ENCODE measurements around the gene WFS1. TPM values are rescaled to one million over a fixed set of nuclear protein-coding genes. Genes with fewer than 3 reads are reported as not detected.

The WFS1 gene
- total RNA-seq, 2 experiments from 2014 or later = 1.3 to 1.7 TPM

DNA sequence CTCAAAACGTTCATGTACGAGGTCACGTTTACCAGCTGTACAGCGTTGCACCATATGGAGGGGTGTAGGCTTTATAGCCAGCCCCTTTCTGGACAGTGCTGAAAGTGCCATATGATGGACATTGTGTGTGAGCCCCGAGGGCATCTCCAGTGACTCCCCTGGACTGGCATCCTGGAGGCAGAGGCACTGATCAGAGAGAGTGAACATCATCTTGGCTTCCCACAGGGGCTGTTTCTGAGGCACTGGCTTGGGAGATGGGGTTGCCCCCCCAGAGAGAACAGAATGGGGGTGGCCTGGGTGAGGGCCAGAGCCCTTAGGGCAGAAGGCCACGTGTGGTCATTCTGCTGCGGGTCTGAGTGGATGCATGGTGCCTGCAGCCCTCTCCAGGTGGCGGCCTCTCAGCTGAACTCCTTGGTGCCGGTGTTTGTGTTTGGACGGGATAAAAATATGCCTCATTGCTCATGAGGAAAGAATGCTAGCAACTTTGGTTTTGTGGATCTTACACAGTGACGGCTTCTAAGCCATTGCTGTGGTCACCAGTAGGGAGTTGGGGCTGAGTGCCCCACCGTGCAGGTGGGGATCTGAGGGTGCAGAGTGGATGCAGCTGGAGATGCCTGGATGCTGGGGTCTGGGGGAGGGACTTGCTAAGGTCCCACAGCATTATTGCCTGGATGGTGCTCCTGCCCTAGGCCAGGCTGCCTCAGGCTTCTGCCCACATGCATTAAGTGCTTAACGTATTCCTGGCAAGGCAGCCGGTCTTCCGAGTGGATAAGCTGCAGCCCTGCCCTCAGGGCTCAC, 3.4 kb downstream of the WFS1 start:
- Mint-ChIP-seq H3K36me3 (ENCODE audit: low read depth) (no peaks in the 10 kb centered on the region), H3K27ac (no peak overlapping the region), H3K4me1 (ENCODE audit: low read depth) (peaks cover 14% of the 10 kb centered on the region), H3K9me3 (no peaks in the 10 kb centered on the region), H3K27me3 (no peaks in the 10 kb centered on the region), H3K4me3 (peak overlapping the region; percentile 42)
- DNase-seq = no peak
- CTCF ChIA-PET = no interaction called here
- H3K27me3 ChIP-seq (ENCODE audit: control insufficient read depth in 1 of 2, insufficient read depth in 2 of 2, low read length in 2 of 2) = no peaks in the 10 kb centered on the region
- H3K4me1 ChIP-seq (ENCODE audit: insufficient read depth, low read length) = peaks cover 25% of the 10 kb centered on the region
- no peak overlapping the region for H3K27ac ChIP-seq (ENCODE audit: low read depth in 1 of 2, low read length in 2 of 2)
- intact Hi-C loops (cut with DNase I, micrococcal nuclease) = loop anchor here in 1 of 2 experiments (5.0 to 10.0 kb wide), 3 partner anchors 71 to 1884 kb away; partner anchors contain the start of genes ABLIM2 and JAKMIP1
- H3K36me3 ChIP-seq (ENCODE audit: insufficient read depth, low read length) = no peaks in the 10 kb centered on the region
- H3K4me3 ChIP-seq (ENCODE audit: low read length) = no peak overlapping the region
- H3K9me3 ChIP-seq (ENCODE audit: control insufficient read depth in 1 of 2, insufficient read depth in 1 of 2, low read length in 2 of 2) = no peaks in the 10 kb centered on the region
- TF ChIP-seq, protein P1, sequence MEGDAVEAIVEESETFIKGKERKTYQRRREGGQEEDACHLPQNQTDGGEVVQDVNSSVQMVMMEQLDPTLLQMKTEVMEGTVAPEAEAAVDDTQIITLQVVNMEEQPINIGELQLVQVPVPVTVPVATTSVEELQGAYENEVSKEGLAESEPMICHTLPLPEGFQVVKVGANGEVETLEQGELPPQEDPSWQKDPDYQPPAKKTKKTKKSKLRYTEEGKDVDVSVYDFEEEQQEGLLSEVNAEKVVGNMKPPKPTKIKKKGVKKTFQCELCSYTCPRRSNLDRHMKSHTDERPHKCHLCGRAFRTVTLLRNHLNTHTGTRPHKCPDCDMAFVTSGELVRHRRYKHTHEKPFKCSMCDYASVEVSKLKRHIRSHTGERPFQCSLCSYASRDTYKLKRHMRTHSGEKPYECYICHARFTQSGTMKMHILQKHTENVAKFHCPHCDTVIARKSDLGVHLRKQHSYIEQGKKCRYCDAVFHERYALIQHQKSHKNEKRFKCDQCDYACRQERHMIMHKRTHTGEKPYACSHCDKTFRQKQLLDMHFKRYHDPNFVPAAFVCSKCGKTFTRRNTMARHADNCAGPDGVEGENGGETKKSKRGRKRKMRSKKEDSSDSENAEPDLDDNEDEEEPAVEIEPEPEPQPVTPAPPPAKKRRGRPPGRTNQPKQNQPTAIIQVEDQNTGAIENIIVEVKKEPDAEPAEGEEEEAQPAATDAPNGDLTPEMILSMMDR (IDR thresholded peaks at IDR 0.05) = no peak
- POLR2A ChIA-PET = no interaction called here
- no peak for ATAC-seq (ENCODE audit: poor library complexity)

GRCh38 chr4:6273661-6273990, 4.0 kb downstream of the WFS1 start:
- H3K27ac ChIP-seq (ENCODE audit: low read depth in 1 of 2, low read length in 2 of 2) = no peak overlapping the region
- Mint-ChIP-seq H3K27ac (no peak overlapping the region), H3K27me3 (no peaks in the 10 kb centered on the region), H3K4me1 (ENCODE audit: low read depth) (peaks cover 14% of the 10 kb centered on the region), H3K4me3 (no peak overlapping the region), H3K36me3 (ENCODE audit: low read depth) (no peaks in the 10 kb centered on the region), H3K9me3 (no peaks in the 10 kb centered on the region)
- H3K9me3 ChIP-seq (ENCODE audit: control insufficient read depth in 1 of 2, insufficient read depth in 1 of 2, low read length in 2 of 2) = no peaks in the 10 kb centered on the region
- ATAC-seq (ENCODE audit: poor library complexity) (no peak), DNase-seq (no peak)
- no peak overlapping the region for H3K4me3 ChIP-seq (ENCODE audit: low read length)
- no peaks in the 10 kb centered on the region for H3K27me3 ChIP-seq (ENCODE audit: control insufficient read depth in 1 of 2, insufficient read depth in 2 of 2, low read length in 2 of 2)
- intact Hi-C loops (cut with DNase I, micrococcal nuclease) = loop anchor here in 1 of 2 experiments (5.0 to 10.0 kb wide), 3 partner anchors 71 to 1884 kb away; partner anchors contain the start of genes ABLIM2 and JAKMIP1
- H3K36me3 ChIP-seq (ENCODE audit: insufficient read depth, low read length) = no peaks in the 10 kb centered on the region
- H3K4me1 ChIP-seq (ENCODE audit: insufficient read depth, low read length) = peaks cover 30% of the 10 kb centered on the region
- ChIA-PET POLR2A (no interaction called here), CTCF (no interaction called here)
- TF ChIP-seq, protein P1 (IDR thresholded peaks at IDR 0.05) = no peak

GRCh38 chr4:6275351-6275750, 5.7 kb downstream of the WFS1 start:
- Histone ChIP-seq H3K27ac (ENCODE audit: low read depth in 1 of 2, low read length in 2 of 2) (no peak overlapping the region), H3K27me3 (ENCODE audit: control insufficient read depth in 1 of 2, insufficient read depth in 2 of 2, low read length in 2 of 2) (no peaks in the 10 kb centered on the region), H3K4me1 (ENCODE audit: insufficient read depth, low read length) (peaks cover 26% of the 10 kb centered on the region), H3K36me3 (ENCODE audit: insufficient read depth, low read length) (no peaks in the 10 kb centered on the region), H3K4me3 (ENCODE audit: low read length) (no peak overlapping the region), H3K9me3 (ENCODE audit: control insufficient read depth in 1 of 2, insufficient read depth in 1 of 2, low read length in 2 of 2) (no peaks in the 10 kb centered on the region)
- peaks cover 16% of the 10 kb centered on the region for H3K4me1 Mint-ChIP-seq (ENCODE audit: low read depth)
- intact Hi-C loops (cut with DNase I, micrococcal nuclease) = loop anchor here in 1 of 2 experiments (10.0 kb wide), 1 partner anchor 829 kb away; no protein-coding TSS in a partner anchor
- H3K27ac Mint-ChIP-seq = no peak overlapping the region
- H3K36me3 Mint-ChIP-seq (ENCODE audit: low read depth) = no peaks in the 10 kb centered on the region
- H3K27me3 Mint-ChIP-seq = no peaks in the 10 kb centered on the region
- TF ChIP-seq, protein P1 (IDR thresholded peaks at IDR 0.05) = no peak
- H3K4me3 Mint-ChIP-seq = no peak overlapping the region
- POLR2A ChIA-PET = no interaction called here
- CTCF ChIA-PET = no interaction called here
- H3K9me3 Mint-ChIP-seq = no peaks in the 10 kb centered on the region
- DNase-seq = no peak
- no peak for ATAC-seq (ENCODE audit: poor library complexity)
